H1 (cell line): ENCODE results near the gene PARP1. TPM values are rescaled to one million over a fixed set of nuclear protein-coding genes. Genes with fewer than 3 reads are reported as not detected.

Source experiments
- CTCF ChIA-PET: fragments of 300-600 bp; sonication (Branson Sonifier 250); formaldehyde crosslinking; loops from one replicate; lab custom pipeline; 2021; ENCODE audit not compliant: partially characterized antibody; lab: Charles Lee
- POLR2A ChIA-PET: fragments of 300-600 bp; sonication (Branson Sonifier 250); formaldehyde crosslinking; loops from one replicate; lab custom pipeline; 2021; ENCODE audit warnings: inconsistent platforms; ENCODE audit not compliant: partially characterized antibody; lab: Charles Lee
- DNase-seq, 2 experiments: peaks; one replicate each; pipeline versions ENCODE4 v3.0.0 to v3.0.0-alpha.2; 2010 to 2022; ENCODE audit warnings: low spot score in 2 of 2, low read depth in 1 of 2, mixed read lengths in 1 of 2
- FAIRE-seq: peaks from 2 replicates; lab custom pipeline; 2011; peaks lifted over from hg19 to GRCh38; lab: Jason Lieb, UNC
- H2AFZ ChIP-seq: 2 replicates; pipeline ENCODE4 v1.8.1; 2012; ENCODE audit warnings: low read length, inconsistent platforms
- H2AK5ac ChIP-seq: 2 replicates; pipeline ENCODE4 v1.6.1; 2013; ENCODE audit warnings: low read depth, low read length
- H2BK120ac ChIP-seq: replicated peaks from 2 replicates; pipeline ENCODE3; 2013; ENCODE audit warnings: low read depth, low read length, inconsistent platforms
- H2BK12ac ChIP-seq: 2 replicates; pipeline ENCODE4 v1.6.1; 2013; ENCODE audit warnings: low read depth, low read length
- H2BK15ac ChIP-seq: 2 replicates; pipeline ENCODE4 v1.6.1; 2013; ENCODE audit warnings: low read length
- H2BK20ac ChIP-seq: 2 replicates; pipeline ENCODE4 v1.6.1; 2013; ENCODE audit warnings: low read length
- H2BK5ac ChIP-seq: 2 replicates; pipeline ENCODE4 v1.6.1; 2013; ENCODE audit warnings: low read depth, low read length
- H3K14ac ChIP-seq: 2 replicates; pipeline ENCODE4 v1.6.1; 2013; ENCODE audit warnings: inconsistent platforms; ENCODE audit not compliant: insufficient read length
- H3K18ac ChIP-seq: 2 replicates; pipeline ENCODE4 v1.6.1; 2013; ENCODE audit warnings: low read length; ENCODE audit errors: extremely low read depth
- H3K23ac ChIP-seq: 2 replicates; pipeline ENCODE4 v1.6.1; 2013; ENCODE audit warnings: inconsistent platforms; ENCODE audit not compliant: insufficient read length
- H3K23me2 ChIP-seq: 2 replicates; pipeline ENCODE4 v1.6.1; 2013; ENCODE audit warnings: low read depth, low read length
- H3K27ac ChIP-seq: 2 replicates; pipeline ENCODE4 v1.6.1; 2011; ENCODE audit warnings: low read depth, low read length, inconsistent platforms
- H3K27me3 ChIP-seq, 4 experiments: replicated peaks in 1 of 4; 1 replicate in 1 of 4; 2 replicates in 3 of 4; pipeline versions ENCODE4 v1.6.1 to v1.8.1; 2011 to 2013; ENCODE audit warnings: low read length in 3 of 4, mild to moderate bottlenecking in 3 of 4, inconsistent platforms in 2 of 4, mixed read lengths in 2 of 4, moderate library complexity in 1 of 4; ENCODE audit not compliant: control insufficient read depth in 3 of 4, insufficient read depth in 3 of 4; ENCODE audit errors: extremely low read depth in 1 of 4
- H3K36me3 ChIP-seq, 4 experiments: 2 replicates each; pipeline versions ENCODE4 v1.6.1 to v1.8.1; 2011 to 2013; ENCODE audit warnings: mild to moderate bottlenecking in 4 of 4, low read length in 3 of 4, moderate library complexity in 2 of 4, control low read depth in 1 of 4, inconsistent platforms in 1 of 4; ENCODE audit not compliant: insufficient read depth in 4 of 4, control insufficient read depth in 2 of 4
- H3K4ac ChIP-seq: replicated peaks from 2 replicates; pipeline ENCODE3; 2013; ENCODE audit warnings: low read length, low read depth, mixed read lengths, inconsistent platforms; ENCODE audit not compliant: insufficient read length
- H3K4me1 ChIP-seq, 4 experiments: replicated peaks in 1 of 4; 1 replicate in 1 of 4; 2 replicates in 3 of 4; pipeline versions ENCODE4 v1.6.1 to v1.8.1; 2011 to 2013; ENCODE audit warnings: low read length in 3 of 4, inconsistent platforms in 2 of 4, mixed read lengths in 1 of 4; ENCODE audit not compliant: insufficient read depth in 4 of 4, control insufficient read depth in 3 of 4
- H3K4me2 ChIP-seq, 2 experiments: 2 replicates each; pipeline versions ENCODE4 v1.6.1 to v1.8.1; 2011 to 2013; ENCODE audit warnings: low read depth in 2 of 2, low read length in 2 of 2, control low read depth in 1 of 2, inconsistent platforms in 1 of 2, mild to moderate bottlenecking in 1 of 2; ENCODE audit not compliant: insufficient read depth in 1 of 2
- H3K4me3 ChIP-seq, 4 experiments: fragments of 200-600, 300-600 bp in 1 of 4; sonication (generic), shearing (Covaris generic), sonication (Bioruptor Twin) in 1 of 4; 2 replicates each; pipeline versions ENCODE4 v1.5.1 to v1.8.1; 2011 to 2016; ENCODE audit warnings: low read length in 4 of 4, low read depth in 3 of 4, control low read depth in 2 of 4, inconsistent platforms in 2 of 4, mild to moderate bottlenecking in 2 of 4, mixed read lengths in 1 of 4, moderate library complexity in 1 of 4; ENCODE audit not compliant: insufficient read depth in 2 of 4; ENCODE audit errors: extremely low read depth in 1 of 4
- H3K56ac ChIP-seq: replicated peaks from 2 replicates; pipeline ENCODE3; 2013; ENCODE audit warnings: low read depth, mild to moderate bottlenecking, mixed read lengths, low read length, inconsistent platforms; ENCODE audit not compliant: insufficient read length
- H3K79me1 ChIP-seq: 2 replicates; pipeline ENCODE4 v1.6.1; 2013; ENCODE audit warnings: low read depth, low read length, control low read depth
- H3K79me2 ChIP-seq, 2 experiments: 2 replicates each; pipeline versions ENCODE4 v1.6.1 to v1.8.1; 2012 to 2013; ENCODE audit warnings: low read length in 2 of 2, mild to moderate bottlenecking in 2 of 2, inconsistent platforms in 1 of 2; ENCODE audit not compliant: insufficient read depth in 2 of 2, control insufficient read depth in 1 of 2
- H3K9ac ChIP-seq, 4 experiments: replicated peaks in 1 of 4; 1 replicate in 1 of 4; 2 replicates in 3 of 4; pipeline versions ENCODE4 v1.6.1 to v1.8.1; 2011 to 2013; ENCODE audit warnings: low read depth in 3 of 4, low read length in 3 of 4, control low read depth in 2 of 4, mild to moderate bottlenecking in 2 of 4, moderate library complexity in 2 of 4, inconsistent platforms in 1 of 4; ENCODE audit errors: extremely low read depth in 1 of 4
- H3K9me3 ChIP-seq, 2 experiments: 2 replicates each; pipeline versions ENCODE4 v1.6.1 to v1.8.1; 2012 to 2013; ENCODE audit warnings: mild to moderate bottlenecking in 2 of 2, moderate library complexity in 2 of 2, control low read depth in 1 of 2, inconsistent platforms in 1 of 2, low read depth in 1 of 2, low read length in 1 of 2, mixed read lengths in 1 of 2; ENCODE audit not compliant: insufficient read depth in 2 of 2
- H4K20me1 ChIP-seq, 2 experiments: replicated peaks in 1 of 2; 2 replicates each; pipeline versions ENCODE3 to v1.8.1; 2011 to 2013; ENCODE audit warnings: inconsistent platforms in 2 of 2, low read length in 2 of 2, mild to moderate bottlenecking in 1 of 2; ENCODE audit not compliant: insufficient read depth in 2 of 2, control insufficient read depth in 1 of 2
- H4K5ac ChIP-seq: 2 replicates; pipeline ENCODE4 v1.6.1; 2013; ENCODE audit warnings: low read length, low read depth, mixed read lengths, inconsistent platforms; ENCODE audit not compliant: insufficient read length
- H4K8ac ChIP-seq: 2 replicates; pipeline ENCODE4 v1.8.0; 2013; ENCODE audit warnings: mild to moderate bottlenecking, moderate library complexity, low read length, inconsistent platforms; ENCODE audit not compliant: insufficient read depth; ENCODE audit errors: extremely low read depth
- H4K91ac ChIP-seq: replicated peaks from 2 replicates; pipeline ENCODE3; 2013; ENCODE audit warnings: low read length, mixed read lengths, inconsistent platforms; ENCODE audit not compliant: insufficient read length
- CEBPB ChIP-seq: IDR thresholded peaks from 2 replicates; pipeline ENCODE4 v1.6.1; 2012; ENCODE audit warnings: low read depth, low read length
- CHD1 ChIP-seq: IDR thresholded peaks from 2 replicates; pipeline ENCODE4 v1.6.1; 2012; ENCODE audit warnings: low read depth, low read length, improper control_type of control experiment
- HDAC2 ChIP-seq, 2 experiments: fragments of 300-600 bp in 1 of 2; sonication (generic) in 1 of 2; IDR thresholded peaks; 2 replicates each; pipeline ENCODE4 v1.6.1; 2011 to 2012; ENCODE audit warnings: low read depth in 2 of 2, low read length in 2 of 2, mild to moderate bottlenecking in 2 of 2, moderate library complexity in 2 of 2, borderline replicate concordance in 1 of 2, inconsistent platforms in 1 of 2
- KDM1A ChIP-seq: fragments of 200-600, 300-600 bp; sonication (generic); IDR thresholded peaks from 2 replicates; pipeline ENCODE4 v1.7.1; 2016; ENCODE audit warnings: mild to moderate bottlenecking, low read length, borderline replicate concordance
- POU5F1 ChIP-seq: IDR thresholded peaks from 2 replicates; pipeline ENCODE4 v1.6.1; 2011; ENCODE audit warnings: low read depth, mild to moderate bottlenecking, low read length, moderate library complexity
- SIN3A ChIP-seq, 2 experiments: IDR thresholded peaks in 1 of 2; conservative IDR thresholded peaks in 1 of 2; 2 replicates each; pipeline ENCODE4 v1.6.1; 2011 to 2012; ENCODE audit warnings: low read length in 2 of 2, improper control_type of control experiment in 1 of 2, low read depth in 1 of 2, mild to moderate bottlenecking in 1 of 2
- SP1 ChIP-seq: IDR thresholded peaks from 2 replicates; pipeline ENCODE4 v1.6.1; 2011; ENCODE audit warnings: low read depth, low read length
- TAF7 ChIP-seq: optimal IDR thresholded peaks from 2 replicates; pipeline ENCODE3; 2011; ENCODE audit warnings: low read depth, mild to moderate bottlenecking, inconsistent platforms, low read length, moderate library complexity, borderline replicate concordance
- WGBS, 2 experiments: shearing (Covaris generic) in 1 of 2; methylation state at CpG; one replicate each; pipeline versions ENCODE4 v1.1.6 to v1.1.7; 2013 to 2015; ENCODE audit warnings: low lambda C conversion rate in 2 of 2, mixed read lengths in 2 of 2, inconsistent platforms in 1 of 2, low coverage in 1 of 2, missing lambda C conversion rate in 1 of 2; ENCODE audit not compliant: insufficient replicate concordance in 2 of 2, insufficient coverage in 1 of 2, insufficient read length in 1 of 2; ENCODE audit errors: extremely low coverage in 1 of 2, missing lambda C conversion rate in 1 of 2; 5-methylcytosine and 5-hydroxymethylcytosine counted together
- polyA plus RNA-seq, 7 experiments: library from polyadenylated mRNA; depleted of rRNA in 3 of 7; stranded (reverse) in 5 of 7; unstranded in 2 of 7; fragments of >200 nt in 5 of 7; fragments of 200-250 nt in 2 of 7; gene quantifications; 1 replicate in 5 of 7; 2 replicates in 1 of 7; 4 replicates in 1 of 7; pipeline versions ENCODE4 v1.2.1 to v1.2.3, GENCODE V29; 2011 to 2013; ENCODE audit warnings: missing spikeins in 2 of 7, mixed read lengths in 2 of 7
- total RNA-seq: library from RNA; stranded (reverse); fragmentation: NEBNext Ultra II Directional; extraction: Animal tissue kit (Norgen Biotek cat#: 25700); gene quantifications from 2 replicates; pipeline ENCODE4 v1.2.1, GENCODE V29; 2021

The PARP1 gene
- total and polyA plus RNA-seq, 2 of the 8 experiments (the other 6 are each of a cell fraction or from before 2014, with no cell fraction given) = 416 to 441 TPM

DNA sequence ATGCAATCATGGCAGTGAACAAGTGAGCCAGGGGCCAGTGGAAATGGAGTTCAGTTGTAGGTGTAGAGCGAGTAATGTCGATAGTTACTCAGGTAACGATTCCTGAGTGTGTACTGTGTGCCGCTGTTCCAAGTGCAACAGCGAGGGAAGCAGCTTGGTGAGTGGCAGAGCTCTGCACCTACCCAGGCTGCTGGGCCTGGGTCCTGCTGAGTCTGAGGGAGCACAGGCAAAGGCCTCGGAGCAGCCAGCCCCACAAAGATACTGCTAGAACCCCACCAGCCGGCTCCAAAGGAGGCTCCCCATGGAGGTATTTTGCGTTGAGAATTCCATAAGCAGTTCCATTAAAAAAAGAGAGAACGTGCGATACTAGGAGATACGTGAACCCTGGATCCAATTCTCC, 23.2 kb downstream of the PARP1 start:
- H3K14ac ChIP-seq = no peak overlapping the region
- no peak overlapping the region for H2BK120ac ChIP-seq
- DNase-seq (no peak), FAIRE-seq (no peak)
- H3K4ac ChIP-seq = no peak overlapping the region
- no peak overlapping the region for H2AK5ac ChIP-seq
- H3K56ac ChIP-seq = no peak overlapping the region
- H3K9me3 ChIP-seq = no peaks in the 10 kb centered on the region
- no peaks in the 10 kb centered on the region for H3K23me2 ChIP-seq
- H3K18ac ChIP-seq = no peak overlapping the region
- H2BK20ac ChIP-seq = no peak overlapping the region
- ChIA-PET POLR2A (interaction anchor here (0.9 to 3.0 kb wide), 4 partner anchors 15 to 21 kb away, joined by 3 to 13 read pairs (median 6); no protein-coding TSS in a partner anchor), CTCF (interaction anchor here (0.6 to 1.6 kb wide), 5 partner anchors 11 to 1045 kb away, joined by 3 to 8 read pairs (median 3); no protein-coding TSS in a partner anchor)
- H3K4me2 ChIP-seq = no peak overlapping the region
- H2AFZ ChIP-seq = no peak overlapping the region
- H3K9ac ChIP-seq = no peak overlapping the region
- H4K20me1 ChIP-seq = peaks cover 7 to 14% of the 10 kb centered on the region in 2 experiments
- H4K91ac ChIP-seq = no peak overlapping the region
- peaks cover 6% of the 10 kb centered on the region; the same call in 1 of the 2 replicates for H3K79me1 ChIP-seq
- WGBS, 2 experiments = 85% methylated on average over 11 of the region's 11 CpGs; no CpG with 5 or more reads in 1 of the 2 experiments
- H2BK12ac ChIP-seq = no peak overlapping the region
- no peaks in the 10 kb centered on the region for H3K4me1 ChIP-seq
- no peak overlapping the region for H2BK5ac ChIP-seq
- no peaks in the 10 kb centered on the region for H3K79me2 ChIP-seq
- H3K4me3 ChIP-seq = no peak overlapping the region
- H4K5ac ChIP-seq = no peak overlapping the region
- TF ChIP-seq POU5F1 (no peak), SP1 (no peak), CEBPB (no peak), HDAC2 (IDR thresholded peaks at IDR 0.05; ENCODE audit: borderline replicate concordance in 1 of 2, low read depth in 2 of 2, low read length in 2 of 2) (no peak), CHD1 (no peak), SIN3A (conservative IDR thresholded peaks at IDR 0.05 in 1 of 2, IDR thresholded peaks at IDR 0.05 in 1 of 2; ENCODE audit: low read depth in 1 of 2, low read length in 2 of 2) (no peak), KDM1A (no peak), TAF7 (no peak)
- H4K8ac ChIP-seq = no peak overlapping the region
- H3K23ac ChIP-seq = no peak overlapping the region
- no peak overlapping the region for H2BK15ac ChIP-seq
- H3K36me3 ChIP-seq = peaks cover 71 to 100% (median 98%) of the 10 kb centered on the region in 4 experiments
- H3K27me3 ChIP-seq = no peaks in the 10 kb centered on the region
- H3K27ac ChIP-seq = no peak overlapping the region
